Measurements from ENCODE around the gene EPC1.
"Not testable (repeated sequence)": the region's sequence is repeated elsewhere in the genome, so short reads cannot be mapped to it uniquely, and the experiment has no call there.

The EPC1 gene

GRCh38 chr10:32244421-32245207 is 102.3 kb downstream of the EPC1 start:
- no peak for DNase-seq (ENCODE audit: low read depth)
- TF ChIP-seq CTCF (conservative IDR thresholded peaks at IDR 0.05; ENCODE audit: low read length), result no peak
- H3K4me3 ChIP-seq (ENCODE audit: low read length), result no peak overlapping the region

DNA sequence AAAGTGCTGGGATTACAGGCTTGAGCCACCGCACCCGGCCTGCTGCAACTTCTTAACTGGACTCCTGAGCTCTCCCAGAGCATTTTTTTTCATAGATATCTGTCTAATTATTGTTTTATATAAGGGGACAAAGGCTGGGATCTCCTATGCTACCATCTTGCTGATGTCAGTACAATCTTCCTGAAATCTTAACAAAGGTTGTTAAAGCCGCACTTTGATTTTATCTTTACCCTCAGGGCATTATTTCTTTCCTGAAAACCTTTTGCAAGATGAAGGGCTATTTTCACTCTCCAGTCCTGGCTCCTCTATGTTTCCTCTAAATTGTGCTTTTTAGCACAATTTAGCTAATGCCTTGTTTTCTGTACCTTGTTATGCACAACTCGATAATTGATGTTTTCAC is 102.9 kb downstream of the EPC1 start:
- no peak overlapping the region for H3K4me3 ChIP-seq (ENCODE audit: low read length)
- no peak for DNase-seq (ENCODE audit: low read depth)
- no peak for TF ChIP-seq CTCF (conservative IDR thresholded peaks at IDR 0.05; ENCODE audit: low read length)

GRCh38 chr10:32241946-32242345 is 105.0 kb downstream of the EPC1 start:
- no peak overlapping the region for H3K4me3 ChIP-seq (ENCODE audit: low read length)
- peak; percentile 63 for DNase-seq (ENCODE audit: low read depth)
- no peak for TF ChIP-seq CTCF (conservative IDR thresholded peaks at IDR 0.05; ENCODE audit: low read length)

GRCh38 chr10:32240471-32240870 is 106.5 kb downstream of the EPC1 start:
- no peak for DNase-seq (ENCODE audit: low read depth)
- TF ChIP-seq CTCF (conservative IDR thresholded peaks at IDR 0.05; ENCODE audit: low read length), result no peak
- no peak overlapping the region for H3K4me3 ChIP-seq (ENCODE audit: low read length)

DNA sequence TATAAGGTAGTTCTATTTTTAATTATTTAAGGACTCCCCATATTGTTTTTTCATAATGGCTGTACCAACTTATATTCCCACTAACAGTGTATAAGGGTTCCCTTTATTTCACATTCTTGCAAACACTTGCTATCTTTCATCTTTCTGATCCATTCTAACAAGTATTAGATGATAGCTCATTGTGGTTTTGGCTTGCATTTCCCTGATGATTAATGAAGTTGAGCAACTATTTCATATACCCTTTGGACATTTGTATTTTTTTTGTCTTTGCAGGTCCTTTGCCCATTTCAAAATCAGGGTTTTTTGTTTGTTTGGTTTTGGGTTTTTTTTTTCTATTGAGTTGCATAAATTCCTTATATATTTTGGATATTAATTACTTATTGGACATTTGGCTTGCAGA is 107.2 kb downstream of the EPC1 start:
- DNase-seq (ENCODE audit: low read depth), result peak; percentile 81
- TF ChIP-seq CTCF (conservative IDR thresholded peaks at IDR 0.05; ENCODE audit: low read length), result no peak
- H3K4me3 ChIP-seq (ENCODE audit: low read length), result no peak overlapping the region

GRCh38 chr10:32237644-32238345 is 109.2 kb downstream of the EPC1 start:
- peak; percentile 82 for DNase-seq (ENCODE audit: low read depth)
- no peak for TF ChIP-seq CTCF (conservative IDR thresholded peaks at IDR 0.05; ENCODE audit: low read length)
- H3K4me3 ChIP-seq (ENCODE audit: low read length), result no peak overlapping the region

DNA sequence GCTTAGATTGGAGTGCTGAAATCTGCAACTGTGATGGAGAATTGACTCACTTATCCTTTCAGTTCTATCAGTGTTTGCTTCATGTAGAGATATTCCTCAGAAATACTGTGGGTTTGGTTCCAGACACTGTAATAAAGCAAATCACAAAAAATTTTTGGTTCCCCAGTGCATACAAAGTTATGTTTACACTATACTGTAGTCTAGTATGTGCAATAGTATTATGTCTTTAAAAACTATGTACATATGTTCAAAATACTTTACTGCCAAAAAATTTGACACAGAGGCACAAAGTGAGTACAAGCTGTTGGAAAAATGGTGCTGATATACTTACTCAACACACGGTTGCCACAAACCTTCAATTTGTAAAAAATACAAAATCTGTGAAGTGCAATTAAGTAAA is 112.5 kb downstream of the EPC1 start:
- H3K4me3 ChIP-seq (ENCODE audit: low read length), result no peak overlapping the region
- DNase-seq (ENCODE audit: low read depth), result no peak
- TF ChIP-seq CTCF (conservative IDR thresholded peaks at IDR 0.05; ENCODE audit: low read length), result no peak

DNA sequence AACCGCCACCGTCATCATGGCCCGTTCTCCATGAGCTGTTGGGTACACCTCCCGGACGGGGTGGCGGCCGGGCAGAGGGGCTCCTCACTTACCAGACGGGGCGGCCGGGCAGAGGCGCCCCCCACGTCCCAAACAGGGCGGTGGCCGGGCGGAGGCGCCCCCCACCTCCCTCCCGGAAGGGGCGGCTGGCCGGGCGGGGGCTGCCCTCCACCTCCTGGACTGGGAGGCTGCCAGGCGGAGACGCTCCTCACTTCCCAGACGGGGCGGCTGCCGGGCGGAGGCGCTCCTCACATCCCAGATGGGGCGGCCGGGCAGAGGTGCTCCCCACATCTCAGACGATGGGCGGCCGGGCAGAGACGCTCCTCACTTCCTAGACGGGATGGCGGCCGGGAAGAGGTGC is 113.6 kb downstream of the EPC1 start:
- DNase-seq (ENCODE audit: low read depth); H3K4me3 ChIP-seq (ENCODE audit: low read length): not testable (repeated sequence)

Measured in AG10803 (cell line).